ENCODE data around the gene PTPRD. TPM values are rescaled to one million over a fixed set of nuclear protein-coding genes. Genes with fewer than 3 reads are reported as not detected.

The PTPRD gene
- total RNA-seq, 1 experiment from 2014 or later: 0.02 TPM

DNA sequence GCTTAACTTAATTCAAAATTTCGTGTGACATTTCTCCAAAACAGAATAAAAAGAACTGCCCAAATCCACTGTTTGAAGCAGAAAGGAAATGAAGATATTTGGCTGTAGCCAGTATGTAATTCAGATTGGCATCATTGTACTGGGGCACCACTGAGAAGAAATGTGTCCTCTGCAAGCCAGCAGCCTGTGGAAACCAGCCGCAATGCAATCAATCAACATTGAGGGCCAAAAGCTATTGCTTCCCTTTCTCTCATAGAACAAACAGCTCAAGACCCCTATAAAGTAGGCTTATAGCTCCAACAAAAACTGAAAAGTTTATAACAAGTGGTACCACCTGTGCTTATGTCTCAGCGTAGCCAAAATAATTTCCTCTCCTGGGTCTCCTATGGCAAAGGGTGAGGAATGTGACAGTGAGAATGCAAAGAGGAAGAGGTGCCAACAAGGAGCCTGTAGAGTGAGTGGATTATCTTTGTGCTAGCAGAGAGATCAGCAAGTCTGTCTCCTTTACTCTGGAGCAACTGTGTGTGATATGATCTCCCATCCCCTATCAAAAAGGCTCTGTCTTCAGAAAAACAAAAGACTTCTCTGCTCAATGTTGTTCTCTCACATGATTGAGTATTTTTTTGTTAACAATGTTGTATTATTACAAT is 1740.9 kb downstream of the PTPRD start (continued):
- TF ChIP-seq, protein P1, sequence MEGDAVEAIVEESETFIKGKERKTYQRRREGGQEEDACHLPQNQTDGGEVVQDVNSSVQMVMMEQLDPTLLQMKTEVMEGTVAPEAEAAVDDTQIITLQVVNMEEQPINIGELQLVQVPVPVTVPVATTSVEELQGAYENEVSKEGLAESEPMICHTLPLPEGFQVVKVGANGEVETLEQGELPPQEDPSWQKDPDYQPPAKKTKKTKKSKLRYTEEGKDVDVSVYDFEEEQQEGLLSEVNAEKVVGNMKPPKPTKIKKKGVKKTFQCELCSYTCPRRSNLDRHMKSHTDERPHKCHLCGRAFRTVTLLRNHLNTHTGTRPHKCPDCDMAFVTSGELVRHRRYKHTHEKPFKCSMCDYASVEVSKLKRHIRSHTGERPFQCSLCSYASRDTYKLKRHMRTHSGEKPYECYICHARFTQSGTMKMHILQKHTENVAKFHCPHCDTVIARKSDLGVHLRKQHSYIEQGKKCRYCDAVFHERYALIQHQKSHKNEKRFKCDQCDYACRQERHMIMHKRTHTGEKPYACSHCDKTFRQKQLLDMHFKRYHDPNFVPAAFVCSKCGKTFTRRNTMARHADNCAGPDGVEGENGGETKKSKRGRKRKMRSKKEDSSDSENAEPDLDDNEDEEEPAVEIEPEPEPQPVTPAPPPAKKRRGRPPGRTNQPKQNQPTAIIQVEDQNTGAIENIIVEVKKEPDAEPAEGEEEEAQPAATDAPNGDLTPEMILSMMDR (IDR thresholded peaks at IDR 0.05 in 2 of 3, conservative IDR thresholded peaks at IDR 0.05 in 1 of 3; ENCODE audit: borderline replicate concordance in 1 of 3, insufficient read depth in 1 of 3, low read depth in 2 of 3, low read length in 2 of 3): no peak
- TF ChIP-seq POLR2AphosphoS5 (IDR thresholded peaks at IDR 0.05; ENCODE audit: low read depth, low read length) (no peak), EZH2 (IDR thresholded peaks at IDR 0.05) (no peak), TCF7L2 (IDR thresholded peaks at IDR 0.05; ENCODE audit: borderline replicate concordance, extremely low read depth, insufficient read depth, insufficient read length) (no peak)
- TF ChIP-seq, protein P2, sequence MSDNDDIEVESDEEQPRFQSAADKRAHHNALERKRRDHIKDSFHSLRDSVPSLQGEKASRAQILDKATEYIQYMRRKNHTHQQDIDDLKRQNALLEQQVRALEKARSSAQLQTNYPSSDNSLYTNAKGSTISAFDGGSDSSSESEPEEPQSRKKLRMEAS (IDR thresholded peaks at IDR 0.05): no peak
- TF ChIP-seq, protein P3, sequence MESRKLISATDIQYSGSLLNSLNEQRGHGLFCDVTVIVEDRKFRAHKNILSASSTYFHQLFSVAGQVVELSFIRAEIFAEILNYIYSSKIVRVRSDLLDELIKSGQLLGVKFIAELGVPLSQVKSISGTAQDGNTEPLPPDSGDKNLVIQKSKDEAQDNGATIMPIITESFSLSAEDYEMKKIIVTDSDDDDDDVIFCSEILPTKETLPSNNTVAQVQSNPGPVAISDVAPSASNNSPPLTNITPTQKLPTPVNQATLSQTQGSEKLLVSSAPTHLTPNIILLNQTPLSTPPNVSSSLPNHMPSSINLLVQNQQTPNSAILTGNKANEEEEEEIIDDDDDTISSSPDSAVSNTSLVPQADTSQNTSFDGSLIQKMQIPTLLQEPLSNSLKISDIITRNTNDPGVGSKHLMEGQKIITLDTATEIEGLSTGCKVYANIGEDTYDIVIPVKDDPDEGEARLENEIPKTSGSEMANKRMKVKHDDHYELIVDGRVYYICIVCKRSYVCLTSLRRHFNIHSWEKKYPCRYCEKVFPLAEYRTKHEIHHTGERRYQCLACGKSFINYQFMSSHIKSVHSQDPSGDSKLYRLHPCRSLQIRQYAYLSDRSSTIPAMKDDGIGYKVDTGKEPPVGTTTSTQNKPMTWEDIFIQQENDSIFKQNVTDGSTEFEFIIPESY (IDR thresholded peaks at IDR 0.05; ENCODE audit: extremely low read depth, insufficient replicate concordance, low read length): no peak

DNA sequence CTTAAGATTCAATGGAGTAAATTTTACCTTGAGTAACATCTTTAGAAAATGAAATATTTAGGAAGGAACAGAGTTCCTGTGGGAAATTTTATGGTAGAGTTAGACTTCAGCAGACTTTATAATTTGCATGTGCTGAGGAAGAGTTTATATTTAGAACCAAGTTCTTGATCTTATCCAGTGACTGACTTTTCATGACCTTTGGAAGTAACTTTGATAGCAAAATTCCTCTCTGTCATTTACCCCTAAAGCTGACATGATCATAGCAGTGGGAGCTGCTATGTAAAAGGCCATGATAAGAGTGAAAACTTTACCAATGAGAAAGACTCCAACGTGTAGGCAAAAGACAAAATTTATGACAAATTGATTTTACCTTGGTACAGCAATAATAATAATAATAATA is 1741.4 kb downstream of the PTPRD start:
- CTCF ChIA-PET: no interaction called here
- no peak overlapping the region for H2AFZ ChIP-seq (ENCODE audit: low read depth, low read length, poor library complexity, severe bottlenecking)
- peaks cover 4 to 15% of the 10 kb centered on the region in 2 experiments; a peak in 2 of 4 replicates for H3K9me3 ChIP-seq (ENCODE audit: control insufficient read depth in 1 of 2, insufficient read depth in 1 of 2, low read depth in 1 of 2, low read length in 2 of 2)
- H3K36me3 ChIP-seq (ENCODE audit: control insufficient read depth in 1 of 2, insufficient read depth in 2 of 2, low read length in 2 of 2): no peaks in the 10 kb centered on the region
- POLR2A ChIA-PET: no interaction called here
- no peaks in the 10 kb centered on the region for H3K27me3 ChIP-seq (ENCODE audit: insufficient read depth, low read length)
- no peaks in the 10 kb centered on the region for H4K20me1 ChIP-seq (ENCODE audit: insufficient read depth)
- no peaks in the 10 kb centered on the region for H3K4me1 ChIP-seq (ENCODE audit: control insufficient read depth in 1 of 2, insufficient read depth in 2 of 2, low read length in 2 of 2)
- ATAC-seq: no peak
- TF ChIP-seq CBX3 (IDR thresholded peaks at IDR 0.05; ENCODE audit: low read depth): no peak
- TF ChIP-seq ELF1 (IDR thresholded peaks at IDR 0.05; ENCODE audit: borderline replicate concordance, low read depth): no peak
- no peak for TF ChIP-seq POLR2A (IDR thresholded peaks at IDR 0.05; ENCODE audit: borderline replicate concordance, extremely low read depth, insufficient read depth, insufficient read length)
- TF ChIP-seq ZNF274 (IDR thresholded peaks at IDR 0.05; ENCODE audit: low read depth, low read length): no peak
- TF ChIP-seq SP1 (IDR thresholded peaks at IDR 0.05; ENCODE audit: low read depth): no peak
- TF ChIP-seq POLR2AphosphoS5 (IDR thresholded peaks at IDR 0.05; ENCODE audit: low read depth, low read length): no peak
- no peak overlapping the region for H3K4me2 ChIP-seq (ENCODE audit: low read length)
- H3K9me2 ChIP-seq (ENCODE audit: insufficient read depth): no peaks in the 10 kb centered on the region
- no peaks in the 10 kb centered on the region for H3K79me2 ChIP-seq (ENCODE audit: insufficient read depth, low read length)
- H3K27ac ChIP-seq (ENCODE audit: low read depth, low read length): no peak overlapping the region
- BruUV-seq (replicated peaks): no TSS peak
- RAD21 ChIA-PET (ENCODE audit: low non-redundant PET in 1 of 2, low total read pairs in 2 of 2, uncharacterized antibody in 2 of 2, unreplicated experiment in 2 of 2): no interaction called here
- no peak overlapping the region for H3K9ac ChIP-seq (ENCODE audit: low read length)
- DNase-seq (ENCODE audit: low read depth, low spot score): no peak
- no peak overlapping the region for H3K4me3 ChIP-seq (replicated peaks in 1 of 2; ENCODE audit: low read depth in 1 of 2, low read length in 2 of 2)
- intact Hi-C loops (cut with micrococcal nuclease): no loop called here
